ENCODE data around the gene KSR1. TPM values are rescaled to one million over a fixed set of nuclear protein-coding genes. Genes with fewer than 3 reads are reported as not detected.

The KSR1 gene
- total RNA-seq, 1 donor from 2014 or later = 90.2 TPM

GRCh38 chr17:27591986-27592385 lies 135.7 kb downstream of the KSR1 start:
- DNase-seq (ENCODE audit: low read depth) = no peak
- H3K4me2 ChIP-seq (ENCODE audit: low read length) = no peak overlapping the region
- Mint-ChIP-seq H3K27ac (ENCODE audit: unreplicated experiment) (no peak overlapping the region), H3K4me3 (ENCODE audit: unreplicated experiment) (no peak overlapping the region), H3K4me1 (ENCODE audit: low read depth, unreplicated experiment) (peaks cover 14% of the 10 kb centered on the region), H3K9me3 (ENCODE audit: unreplicated experiment) (no peaks in the 10 kb centered on the region), H3K36me3 (ENCODE audit: low read depth, unreplicated experiment) (peaks cover 45% of the 10 kb centered on the region), H3K27me3 (ENCODE audit: low read depth, unreplicated experiment) (no peaks in the 10 kb centered on the region)
- no peak overlapping the region for H3K9ac ChIP-seq (ENCODE audit: low read length)
- H3K36me3 ChIP-seq (ENCODE audit: insufficient read depth, low read length) = peaks cover 12% of the 10 kb centered on the region
- H3K27ac ChIP-seq (ENCODE audit: low read depth, low read length) = no peak overlapping the region
- H4K20me1 ChIP-seq (ENCODE audit: insufficient read depth, low read length) = no peaks in the 10 kb centered on the region
- peaks cover under 1% of the 10 kb centered on the region for H3K4me1 ChIP-seq (ENCODE audit: insufficient read depth, low read length)
- FAIRE-seq = no peak
- H3K27me3 ChIP-seq (ENCODE audit: insufficient read depth, low read length) = no peaks in the 10 kb centered on the region
- no peaks in the 10 kb centered on the region for H3K79me2 ChIP-seq (ENCODE audit: insufficient read depth, low read length)
- no peaks in the 10 kb centered on the region for H3K9me3 ChIP-seq (ENCODE audit: insufficient read depth, low read depth, low read length)
- H3K4me3 ChIP-seq (ENCODE audit: insufficient read depth, low read depth, low read length) = no peak overlapping the region
- no peak overlapping the region for H2AFZ ChIP-seq (ENCODE audit: low read depth, low read length)
- TF ChIP-seq EZH2 (IDR thresholded peaks at IDR 0.05; ENCODE audit: insufficient read depth, low read length) = no peak
- no peak for TF ChIP-seq CTCF (IDR thresholded peaks at IDR 0.05; ENCODE audit: insufficient read depth, low read depth, low read length)

DNA sequence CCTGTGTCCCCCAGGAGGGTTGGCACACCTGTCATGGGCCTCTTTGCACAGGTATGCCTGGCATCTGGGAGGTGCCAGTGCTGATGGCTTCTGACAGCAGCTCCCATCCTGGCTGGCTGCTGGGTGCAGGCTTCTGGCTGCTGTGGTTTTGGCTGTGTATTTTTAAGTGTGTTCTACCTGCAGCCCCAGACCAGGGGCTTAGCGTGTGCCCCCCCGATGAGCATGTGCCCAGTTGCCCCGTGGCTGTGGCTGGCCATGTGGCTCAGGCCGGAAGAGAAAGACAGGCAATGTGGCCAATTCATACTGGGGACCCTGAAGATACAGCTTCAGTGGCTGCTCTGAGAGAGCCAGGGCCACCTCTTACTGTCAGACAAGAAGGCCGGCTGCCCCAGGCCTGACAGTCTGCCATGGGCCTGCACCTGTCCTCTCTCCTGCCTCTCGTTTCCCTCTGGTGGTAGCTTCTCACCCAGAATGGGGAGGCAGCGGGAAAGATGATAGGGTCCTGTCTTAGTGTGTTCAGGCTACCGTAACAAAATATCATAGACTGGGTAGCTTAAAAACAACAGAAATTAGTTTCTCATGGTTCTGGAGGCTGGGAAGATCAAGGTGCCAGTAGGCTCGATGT lies 137.1 kb downstream of the KSR1 start:
- Mint-ChIP-seq H3K27me3 (ENCODE audit: low read depth, unreplicated experiment) (no peaks in the 10 kb centered on the region), H3K27ac (ENCODE audit: unreplicated experiment) (no peak overlapping the region), H3K4me3 (ENCODE audit: unreplicated experiment) (no peak overlapping the region), H3K9me3 (ENCODE audit: unreplicated experiment) (no peaks in the 10 kb centered on the region), H3K36me3 (ENCODE audit: low read depth, unreplicated experiment) (peaks cover 50% of the 10 kb centered on the region), H3K4me1 (ENCODE audit: low read depth, unreplicated experiment) (peaks cover 8% of the 10 kb centered on the region)
- no peak overlapping the region for H2AFZ ChIP-seq (ENCODE audit: low read depth, low read length)
- no peak overlapping the region for H3K4me3 ChIP-seq (ENCODE audit: insufficient read depth, low read depth, low read length)
- H3K79me2 ChIP-seq (ENCODE audit: insufficient read depth, low read length) = no peaks in the 10 kb centered on the region
- no peak for FAIRE-seq
- no peaks in the 10 kb centered on the region for H3K4me1 ChIP-seq (ENCODE audit: insufficient read depth, low read length)
- no peak overlapping the region for H3K4me2 ChIP-seq (ENCODE audit: low read length)
- H3K27me3 ChIP-seq (ENCODE audit: insufficient read depth, low read length) = no peaks in the 10 kb centered on the region
- no peaks in the 10 kb centered on the region for H3K9me3 ChIP-seq (ENCODE audit: insufficient read depth, low read depth, low read length)
- no peak overlapping the region for H3K9ac ChIP-seq (ENCODE audit: low read length)
- peaks cover 12% of the 10 kb centered on the region for H3K36me3 ChIP-seq (ENCODE audit: insufficient read depth, low read length)
- no peaks in the 10 kb centered on the region for H4K20me1 ChIP-seq (ENCODE audit: insufficient read depth, low read length)
- no peak for DNase-seq (ENCODE audit: low read depth)
- TF ChIP-seq CTCF (IDR thresholded peaks at IDR 0.05; ENCODE audit: insufficient read depth, low read depth, low read length) (no peak), EZH2 (IDR thresholded peaks at IDR 0.05; ENCODE audit: insufficient read depth, low read length) (no peak)
- H3K27ac ChIP-seq (ENCODE audit: low read depth, low read length) = no peak overlapping the region

DNA sequence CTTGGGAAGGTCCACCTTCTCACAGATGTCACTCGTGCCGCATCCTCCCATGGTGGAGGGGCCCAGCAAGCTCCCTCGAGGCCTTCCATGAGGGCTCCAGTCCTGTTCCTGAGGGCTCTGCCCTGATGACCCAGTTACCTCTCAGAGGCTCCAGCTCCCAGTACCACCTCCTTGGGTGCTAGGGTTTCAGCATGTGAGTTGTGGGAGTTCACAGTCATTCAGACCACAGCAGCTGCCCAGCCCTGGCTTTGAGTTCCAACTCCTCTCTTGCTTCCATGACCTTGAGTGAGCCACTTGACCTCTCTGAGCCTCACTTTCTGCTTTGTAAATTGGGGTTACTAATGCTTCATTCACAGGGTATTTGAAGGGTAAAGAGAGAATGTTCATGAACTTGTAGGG lies 137.6 kb downstream of the KSR1 start:
- H3K4me2 ChIP-seq (ENCODE audit: low read length) = no peak overlapping the region
- H3K27ac Mint-ChIP-seq (ENCODE audit: unreplicated experiment) = no peak overlapping the region
- no peak for TF ChIP-seq EZH2 (IDR thresholded peaks at IDR 0.05; ENCODE audit: insufficient read depth, low read length)
- no peak for TF ChIP-seq CTCF (IDR thresholded peaks at IDR 0.05; ENCODE audit: insufficient read depth, low read depth, low read length)
- H3K27ac ChIP-seq (ENCODE audit: low read depth, low read length) = no peak overlapping the region
- no peaks in the 10 kb centered on the region for H3K27me3 ChIP-seq (ENCODE audit: insufficient read depth, low read length)
- no peaks in the 10 kb centered on the region for H4K20me1 ChIP-seq (ENCODE audit: insufficient read depth, low read length)
- H3K9me3 ChIP-seq (ENCODE audit: insufficient read depth, low read depth, low read length) = no peaks in the 10 kb centered on the region
- no peaks in the 10 kb centered on the region for H3K79me2 ChIP-seq (ENCODE audit: insufficient read depth, low read length)
- DNase-seq (ENCODE audit: low read depth) (no peak), FAIRE-seq (no peak)
- H3K27me3 Mint-ChIP-seq (ENCODE audit: low read depth, unreplicated experiment) = no peaks in the 10 kb centered on the region
- no peak overlapping the region for H2AFZ ChIP-seq (ENCODE audit: low read depth, low read length)
- peaks cover 51% of the 10 kb centered on the region for H3K36me3 Mint-ChIP-seq (ENCODE audit: low read depth, unreplicated experiment)
- H3K4me1 Mint-ChIP-seq (ENCODE audit: low read depth, unreplicated experiment) = peaks cover 8% of the 10 kb centered on the region
- H3K36me3 ChIP-seq (ENCODE audit: insufficient read depth, low read length) = peaks cover 8% of the 10 kb centered on the region
- no peak overlapping the region for H3K4me3 Mint-ChIP-seq (ENCODE audit: unreplicated experiment)
- no peaks in the 10 kb centered on the region for H3K4me1 ChIP-seq (ENCODE audit: insufficient read depth, low read length)
- no peaks in the 10 kb centered on the region for H3K9me3 Mint-ChIP-seq (ENCODE audit: unreplicated experiment)
- H3K9ac ChIP-seq (ENCODE audit: low read length) = no peak overlapping the region
- H3K4me3 ChIP-seq (ENCODE audit: insufficient read depth, low read depth, low read length) = no peak overlapping the region
